Left ventricle myocardium inferior (tissue), 1 donor: ENCODE results near the gene SPATA32. TPM values are rescaled to one million over a fixed set of nuclear protein-coding genes. Genes with fewer than 3 reads are reported as not detected.

Experiments
- DNase-seq: peaks from one replicate; pipeline ENCODE4 v3.0.0-alpha.2; 2020
- H3K27ac ChIP-seq: fragments of 200-600 bp; replicated peaks from 2 replicates; pipeline ENCODE4 v1.8.0; 2021
- H3K27me3 ChIP-seq: fragments of 200-600 bp; 2 replicates; pipeline ENCODE4 v1.8.0; 2021; ENCODE audit warnings: low read depth
- H3K36me3 ChIP-seq: fragments of 200-600 bp; 2 replicates; pipeline ENCODE4 v1.8.0; 2021
- H3K4me1 ChIP-seq: fragments of 200-600 bp; 2 replicates; pipeline ENCODE4 v1.8.0; 2021
- H3K4me3 ChIP-seq: fragments of 200-600 bp; 2 replicates; pipeline ENCODE4 v1.8.0; 2021; ENCODE audit warnings: mild to moderate bottlenecking, moderate library complexity
- H3K9me3 ChIP-seq: fragments of 200-600 bp; replicated peaks from 2 replicates; pipeline ENCODE4 v1.8.0; 2021
- intact Hi-C: fragments of 100-400 bp; cut with micrococcal nuclease; formaldehyde crosslinking; loops from one replicate; pipeline ENCODE4 v1.11.0; 2022
- total RNA-seq: library from RNA; stranded (reverse); fragmentation: NEBNext Ultra II Directional; extraction: Animal tissue kit (Norgen Biotek cat#: 25700); gene quantifications from one replicate; pipeline ENCODE4 v1.2.1, GENCODE V29; 2021
- TF ChIP-seq, protein P1 (sequence below): fragments of 200-600 bp; IDR thresholded peaks from 2 replicates; pipeline ENCODE4 v1.8.0; 2021; ENCODE audit warnings: antibody characterized with exemption, mild to moderate bottlenecking, borderline replicate concordance
- donor health status: DM: no; HTN: yes; CAD: no; lungs with severe emphysema.

SPATA32 gene
- total RNA-seq, 1 donor from 2014 or later: not detected

GRCh38 chr17:45237686-45238085 is 24.2 kb downstream of the SPATA32 start:
- Histone ChIP-seq H3K36me3 (peaks cover 29% of the 10 kb centered on the region), H3K4me3 (no peak overlapping the region), H3K27me3 (no peaks in the 10 kb centered on the region), H3K9me3 (no peaks in the 10 kb centered on the region), H3K4me1 (peaks cover 8% of the 10 kb centered on the region), H3K27ac (no peak overlapping the region)
- no peak for DNase-seq
- intact Hi-C loops: no loop called here
- TF ChIP-seq, protein P1, sequence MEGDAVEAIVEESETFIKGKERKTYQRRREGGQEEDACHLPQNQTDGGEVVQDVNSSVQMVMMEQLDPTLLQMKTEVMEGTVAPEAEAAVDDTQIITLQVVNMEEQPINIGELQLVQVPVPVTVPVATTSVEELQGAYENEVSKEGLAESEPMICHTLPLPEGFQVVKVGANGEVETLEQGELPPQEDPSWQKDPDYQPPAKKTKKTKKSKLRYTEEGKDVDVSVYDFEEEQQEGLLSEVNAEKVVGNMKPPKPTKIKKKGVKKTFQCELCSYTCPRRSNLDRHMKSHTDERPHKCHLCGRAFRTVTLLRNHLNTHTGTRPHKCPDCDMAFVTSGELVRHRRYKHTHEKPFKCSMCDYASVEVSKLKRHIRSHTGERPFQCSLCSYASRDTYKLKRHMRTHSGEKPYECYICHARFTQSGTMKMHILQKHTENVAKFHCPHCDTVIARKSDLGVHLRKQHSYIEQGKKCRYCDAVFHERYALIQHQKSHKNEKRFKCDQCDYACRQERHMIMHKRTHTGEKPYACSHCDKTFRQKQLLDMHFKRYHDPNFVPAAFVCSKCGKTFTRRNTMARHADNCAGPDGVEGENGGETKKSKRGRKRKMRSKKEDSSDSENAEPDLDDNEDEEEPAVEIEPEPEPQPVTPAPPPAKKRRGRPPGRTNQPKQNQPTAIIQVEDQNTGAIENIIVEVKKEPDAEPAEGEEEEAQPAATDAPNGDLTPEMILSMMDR: no peak

DNA sequence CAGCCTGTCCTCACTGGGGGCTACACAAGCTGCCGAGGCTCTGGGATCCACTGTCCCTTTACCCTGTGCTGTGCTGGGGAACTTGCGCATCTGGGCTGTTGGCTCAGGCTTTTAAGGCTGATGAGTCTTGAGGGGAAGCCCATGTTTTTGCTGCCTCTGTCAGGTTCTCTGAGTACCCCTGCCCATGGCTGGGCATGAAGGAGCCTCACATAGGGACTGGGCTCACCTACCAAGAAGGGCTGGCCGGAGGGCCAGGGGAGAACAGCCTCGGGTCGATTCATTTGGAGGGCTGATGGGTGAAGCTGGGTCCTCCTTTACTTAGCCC is 25.6 kb downstream of the SPATA32 start:
- no peak overlapping the region for H3K27ac ChIP-seq
- intact Hi-C loops: no loop called here
- no peaks in the 10 kb centered on the region for H3K27me3 ChIP-seq
- H3K9me3 ChIP-seq: no peaks in the 10 kb centered on the region
- H3K4me3 ChIP-seq: no peak overlapping the region
- H3K36me3 ChIP-seq: peaks cover 29% of the 10 kb centered on the region
- peaks cover 12% of the 10 kb centered on the region for H3K4me1 ChIP-seq
- no peak for DNase-seq
- TF ChIP-seq, protein P1: no peak

DNA sequence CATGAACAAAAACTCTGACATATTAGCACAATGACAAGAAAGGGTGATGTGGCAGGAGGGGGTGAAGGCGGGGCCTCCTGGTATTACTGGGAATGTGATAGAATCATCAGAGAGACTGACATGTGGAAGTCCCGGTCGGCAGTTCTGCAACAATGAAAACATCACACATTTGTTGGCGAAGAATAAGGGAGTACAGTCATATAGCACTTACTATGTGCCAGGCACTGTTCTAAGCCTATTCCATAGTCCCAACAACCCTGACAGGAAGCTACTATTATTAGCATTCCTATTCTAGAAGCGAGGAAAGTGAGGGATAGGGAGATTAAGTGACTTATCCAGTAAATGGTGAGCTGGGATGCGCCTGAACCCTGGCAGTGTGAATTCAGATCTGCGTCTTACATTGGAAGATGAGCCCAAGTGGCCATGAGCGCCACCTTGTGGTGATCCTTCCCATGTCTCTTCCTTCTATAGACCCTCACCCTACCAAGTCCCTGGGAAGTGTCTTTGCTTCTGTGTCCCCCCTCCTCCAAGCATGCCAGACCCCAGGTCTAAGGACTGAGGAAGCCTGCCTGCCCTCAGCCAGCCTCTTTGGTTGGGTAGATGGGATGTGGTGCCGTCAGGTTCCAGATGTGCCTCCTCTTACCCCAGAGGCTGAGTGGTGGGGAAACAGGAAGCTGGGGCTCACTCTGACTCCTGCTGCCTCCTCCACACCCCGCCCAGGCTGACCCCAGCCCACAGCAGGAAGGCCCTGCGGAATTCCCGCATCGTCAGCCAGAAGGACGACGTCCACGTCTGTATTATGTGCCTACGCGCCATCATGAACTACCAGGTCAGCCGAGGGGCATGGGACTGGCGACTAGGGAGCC is 26.2 kb downstream of the SPATA32 start:
- peak; percentile 78 for DNase-seq
- no peaks in the 10 kb centered on the region for H3K9me3 ChIP-seq
- no peak overlapping the region for H3K27ac ChIP-seq
- intact Hi-C loops: no loop called here
- H3K4me3 ChIP-seq: no peak overlapping the region
- peaks cover 13% of the 10 kb centered on the region for H3K4me1 ChIP-seq
- H3K36me3 ChIP-seq: peaks cover 28% of the 10 kb centered on the region
- no peaks in the 10 kb centered on the region for H3K27me3 ChIP-seq
- TF ChIP-seq, protein P1: peak; percentile 84

- Histone ChIP-seq H3K36me3 (peaks cover 24% of the 10 kb centered on the region), H3K9me3 (no peaks in the 10 kb centered on the region), H3K27me3 (no peaks in the 10 kb centered on the region), H3K4me1 (peaks cover 22% of the 10 kb centered on the region), H3K4me3 (no peak overlapping the region), H3K27ac (no peak overlapping the region)
- DNase-seq: no peak
- TF ChIP-seq, protein P1: peak; percentile 39
- intact Hi-C loops: no loop called here
Measured at GRCh38 chr17:45234641-45235415, 27.1 kb downstream of the SPATA32 start.

DNA sequence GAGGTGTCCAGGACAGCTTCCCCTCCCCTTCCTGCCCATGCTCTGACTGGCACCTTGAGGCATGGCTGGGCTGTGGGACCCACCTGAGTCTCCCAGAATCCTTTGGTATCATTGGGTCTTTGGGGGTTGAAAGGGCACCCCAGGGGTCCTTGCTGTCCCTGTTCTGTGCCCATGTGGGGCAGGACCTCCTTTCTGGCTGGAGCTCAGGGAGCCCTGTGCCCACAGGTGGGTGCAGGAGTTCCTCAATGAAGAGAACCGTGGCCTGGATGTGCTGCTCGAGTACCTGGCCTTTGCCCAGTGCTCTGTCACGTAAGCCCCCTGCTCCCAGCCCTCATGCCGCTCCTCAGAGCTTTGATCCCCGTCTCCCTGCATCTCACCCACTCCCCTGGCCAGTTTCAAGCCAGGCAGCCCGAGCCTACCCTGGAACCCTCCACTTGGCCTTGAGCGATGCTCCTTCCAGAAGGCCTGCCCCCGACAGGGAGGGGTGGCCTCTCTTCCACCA is 28.4 kb downstream of the SPATA32 start:
- H3K9me3 ChIP-seq: no peaks in the 10 kb centered on the region
- intact Hi-C loops: no loop called here
- H3K27ac ChIP-seq: no peak overlapping the region
- peaks cover 17% of the 10 kb centered on the region for H3K36me3 ChIP-seq
- H3K4me3 ChIP-seq: no peak overlapping the region
- no peaks in the 10 kb centered on the region for H3K27me3 ChIP-seq
- DNase-seq: no peak
- peaks cover 35% of the 10 kb centered on the region for H3K4me1 ChIP-seq
- TF ChIP-seq, protein P1: no peak
